ENCODE results near the gene KATNA1. TPM values are rescaled to one million over a fixed set of nuclear protein-coding genes. Genes with fewer than 3 reads are reported as not detected.
"Not testable (repeated sequence)": the region's sequence is repeated elsewhere in the genome, so short reads cannot be mapped to it uniquely, and the experiment has no call there.

KATNA1 gene
- total RNA-seq = 27.0 and 27.2 TPM in 2 replicates

DNA sequence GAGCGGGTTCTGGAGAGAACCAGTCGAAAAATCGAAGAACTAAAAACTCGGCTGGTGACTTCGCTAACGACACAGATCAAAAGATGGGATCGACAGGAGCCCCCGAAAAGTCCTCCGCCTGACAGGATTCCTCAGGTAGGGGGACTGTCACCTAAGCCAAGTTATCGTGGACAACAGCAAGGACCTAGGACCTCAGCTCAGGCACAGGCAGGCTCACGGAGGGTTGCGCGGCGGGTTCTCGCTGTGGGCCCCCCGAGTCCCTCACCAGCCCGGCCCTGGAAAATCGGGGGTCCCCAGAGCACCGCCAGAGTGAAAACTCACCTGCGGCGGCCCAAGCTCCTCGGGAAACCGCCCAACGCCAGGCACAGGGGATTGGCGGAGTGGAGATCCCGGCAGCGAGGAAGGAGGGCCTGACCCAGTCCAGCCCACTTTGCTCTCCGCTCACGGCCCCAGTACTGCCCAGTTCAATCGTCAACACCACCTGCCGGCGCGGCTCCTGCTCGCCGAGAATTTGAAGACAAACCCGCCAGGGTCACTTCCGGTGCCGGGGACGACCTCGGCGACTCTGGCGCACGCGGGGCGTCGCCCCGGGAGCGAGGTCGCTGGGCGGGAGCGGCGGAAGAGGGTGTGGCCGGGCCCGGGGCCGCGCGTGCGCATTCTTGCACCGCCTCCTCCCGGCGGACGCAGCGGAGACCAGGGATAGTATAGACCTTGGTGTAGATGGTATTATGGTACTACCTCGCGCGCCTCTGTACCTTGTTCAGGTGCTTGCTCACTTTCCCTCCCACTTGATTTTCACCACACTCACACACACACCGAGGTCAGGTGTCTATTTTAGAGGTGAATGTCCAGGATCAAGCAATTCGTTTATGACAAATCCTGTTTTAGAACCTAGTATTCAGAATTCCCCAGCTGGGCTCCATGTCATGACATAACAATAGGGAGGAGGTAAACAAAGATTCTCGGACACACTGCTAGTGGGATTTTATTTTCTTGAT lies at the start of gene KATNA1:
Gene KATNA1 (minus strand): TSS at position 567 of the 998 bp plus-strand sequence. CDS start 10,167 bp downstream, outside the sequence.
- DNase-seq (ENCODE audit: low read depth, low spot score) = peak; percentile 10

DNA sequence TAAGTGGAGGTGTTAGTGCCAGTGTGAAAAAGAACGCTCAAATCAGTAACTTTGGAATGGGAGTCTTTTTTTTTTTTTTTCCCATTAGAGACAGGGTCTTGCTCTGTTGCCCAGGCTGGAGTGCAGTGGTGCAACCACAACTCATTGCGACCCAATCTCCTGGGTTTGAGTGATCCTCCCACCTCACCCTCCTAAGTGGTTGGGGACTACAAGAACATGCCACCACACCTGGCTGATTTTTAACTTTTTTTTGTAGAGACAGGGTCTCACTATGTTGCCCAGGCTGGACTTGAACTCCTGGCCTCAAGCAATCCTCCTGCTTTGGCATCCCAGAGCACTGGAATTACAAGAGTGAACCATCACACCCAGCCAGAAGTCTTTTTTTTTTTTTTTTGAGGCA lies 49.7 kb upstream of the KATNA1 start:
- no peak for DNase-seq (ENCODE audit: low read depth, low spot score)

DNA sequence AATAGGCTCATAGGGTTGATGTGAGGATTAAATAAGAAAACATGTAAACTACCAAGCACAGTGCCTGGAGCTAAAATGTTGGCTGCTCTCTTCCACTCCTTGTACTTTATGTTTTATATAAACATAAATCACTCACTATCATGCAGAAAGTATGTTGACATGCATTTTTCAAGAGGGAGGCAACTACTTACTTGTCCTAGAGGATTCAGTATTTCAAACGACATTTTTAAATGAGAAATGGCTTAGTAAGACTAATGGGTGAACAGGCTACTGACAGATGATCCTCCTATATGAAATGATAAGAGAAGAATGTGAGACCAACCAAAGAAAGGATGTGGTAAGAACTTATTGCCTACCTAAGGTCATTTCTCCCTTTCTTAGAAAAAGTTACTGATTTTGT lies 48.4 kb upstream of the KATNA1 start:
- DNase-seq (ENCODE audit: low read depth, low spot score) = no peak

DNA sequence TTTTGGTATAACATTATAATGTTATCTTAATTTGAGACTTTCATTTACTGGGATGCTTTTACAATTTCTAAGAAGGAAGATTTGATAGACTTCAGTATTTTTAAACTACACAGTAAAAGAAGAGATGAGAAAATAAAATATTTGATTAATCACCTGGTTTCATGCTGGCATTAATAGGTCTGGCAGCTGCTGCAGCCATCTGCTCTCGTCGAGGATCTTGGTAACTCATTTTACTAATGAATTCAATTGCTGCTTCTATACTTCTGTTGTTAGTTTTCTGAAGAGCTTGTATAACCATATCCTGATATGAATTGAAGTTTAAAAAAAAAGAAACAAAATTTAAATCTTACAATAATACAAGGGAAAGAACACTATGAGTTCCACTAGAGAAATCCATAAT lies 46.4 kb upstream of the KATNA1 start:
- no peak for DNase-seq (ENCODE audit: low read depth, low spot score)

DNA sequence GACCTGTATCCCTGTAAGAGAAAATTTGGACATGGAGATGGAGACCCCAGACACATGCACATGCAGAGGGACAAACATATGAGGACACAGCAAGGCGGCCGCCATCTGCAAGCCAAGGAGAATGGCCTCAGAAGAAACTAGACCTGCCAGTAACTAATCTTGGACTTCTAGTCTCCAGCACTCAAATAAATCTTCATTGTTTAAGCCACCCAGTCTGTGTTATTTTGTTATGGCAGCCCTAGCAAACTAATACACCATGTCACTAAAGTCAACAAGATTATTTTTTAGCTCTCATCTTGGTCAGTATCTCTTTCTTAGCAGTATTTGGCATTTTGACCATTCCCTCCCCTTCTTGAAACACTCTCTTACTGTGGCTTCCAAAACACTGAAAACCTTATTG lies 42.7 kb upstream of the KATNA1 start:
- no peak for DNase-seq (ENCODE audit: low read depth, low spot score)

DNA sequence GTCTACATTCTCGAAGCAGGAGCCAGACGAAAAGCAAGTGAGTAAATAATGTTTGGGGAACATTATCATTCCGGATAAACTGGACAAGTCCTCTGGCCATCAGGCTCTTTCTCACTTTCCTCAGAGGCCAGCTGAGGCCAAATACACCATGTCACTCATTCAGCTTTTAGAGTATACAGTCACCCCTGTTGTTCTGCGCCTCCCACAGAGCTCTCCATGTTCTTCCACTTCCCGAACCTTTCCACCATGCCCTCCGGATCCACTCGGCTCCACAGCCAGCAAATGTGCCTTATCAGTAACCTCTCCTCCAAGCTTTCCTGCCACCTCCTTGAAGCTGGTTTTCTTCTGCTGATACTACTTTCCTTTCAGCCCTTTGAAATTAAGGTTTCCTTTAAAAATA lies 37.7 kb upstream of the KATNA1 start:
- DNase-seq (ENCODE audit: low read depth, low spot score) = no peak

DNA sequence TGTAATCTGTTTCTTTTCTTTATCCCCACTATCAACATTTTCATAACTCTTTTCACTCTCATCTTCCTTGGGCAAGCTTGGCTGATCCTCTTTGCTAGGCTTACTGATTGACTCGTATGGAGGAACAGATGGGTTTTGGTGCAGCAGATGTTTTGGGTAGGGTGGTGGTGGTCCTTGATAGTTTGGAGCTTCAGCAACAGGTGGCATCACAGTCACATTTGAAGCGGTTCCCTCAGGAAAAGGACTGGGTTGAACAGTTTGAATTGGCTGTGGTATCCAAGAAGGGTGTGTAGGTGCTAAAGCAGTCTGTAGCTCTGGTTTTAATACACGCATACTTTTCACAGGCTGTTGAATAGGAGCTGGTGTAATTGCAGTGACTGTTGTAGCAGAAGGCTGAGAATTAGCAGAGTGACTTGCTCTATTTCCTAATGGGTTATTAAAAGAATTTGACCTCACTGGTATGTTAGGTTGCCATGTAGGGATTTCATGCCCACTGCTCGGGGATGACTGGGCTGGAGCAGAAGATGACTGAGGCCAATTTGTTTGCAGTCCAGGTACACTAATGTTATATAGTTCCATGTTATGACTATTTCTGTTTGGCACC lies 34.8 kb upstream of the KATNA1 start:
- no peak for DNase-seq (ENCODE audit: low read depth, low spot score)

DNA sequence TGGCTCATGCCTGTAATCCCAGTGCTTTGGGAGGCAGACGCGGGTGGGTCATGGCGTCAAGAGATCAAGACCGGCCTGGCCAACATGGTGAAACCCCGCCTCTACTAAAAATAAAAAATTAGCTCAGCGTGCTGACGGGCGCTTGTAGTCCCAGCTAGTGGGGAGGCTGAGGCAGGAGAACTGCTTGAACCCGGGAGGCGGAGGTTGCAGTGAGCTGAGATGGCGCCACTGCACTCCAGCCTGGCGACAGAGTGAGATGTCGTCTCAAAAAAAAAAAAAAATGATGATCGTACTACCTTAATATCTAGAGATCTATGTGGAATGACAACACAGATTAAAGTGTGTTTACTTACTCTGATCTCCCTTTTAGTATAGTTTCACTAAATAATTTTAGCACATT lies 33.3 kb upstream of the KATNA1 start:
- not testable (repeated sequence) for DNase-seq (ENCODE audit: low read depth, low spot score)

DNA sequence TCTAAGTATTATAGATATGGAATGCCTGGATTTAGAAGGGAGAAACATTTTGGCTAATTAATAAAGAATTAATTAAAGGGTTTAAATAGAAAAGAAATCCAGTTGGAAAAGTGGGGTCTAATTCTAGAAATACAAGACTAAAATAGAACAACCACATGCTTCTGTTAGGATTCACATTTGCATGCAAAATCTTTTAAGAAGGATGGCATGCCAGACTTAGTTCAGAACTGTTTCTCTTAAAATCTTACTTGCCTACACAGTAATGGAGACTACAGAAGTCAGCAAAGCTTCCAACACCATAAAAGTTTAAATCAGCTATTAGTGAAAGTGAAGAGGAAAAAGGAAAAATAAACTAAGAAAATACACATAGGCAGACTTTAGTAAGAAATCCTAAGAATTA lies 32.7 kb upstream of the KATNA1 start:
- DNase-seq (ENCODE audit: low read depth, low spot score) = no peak

DNA sequence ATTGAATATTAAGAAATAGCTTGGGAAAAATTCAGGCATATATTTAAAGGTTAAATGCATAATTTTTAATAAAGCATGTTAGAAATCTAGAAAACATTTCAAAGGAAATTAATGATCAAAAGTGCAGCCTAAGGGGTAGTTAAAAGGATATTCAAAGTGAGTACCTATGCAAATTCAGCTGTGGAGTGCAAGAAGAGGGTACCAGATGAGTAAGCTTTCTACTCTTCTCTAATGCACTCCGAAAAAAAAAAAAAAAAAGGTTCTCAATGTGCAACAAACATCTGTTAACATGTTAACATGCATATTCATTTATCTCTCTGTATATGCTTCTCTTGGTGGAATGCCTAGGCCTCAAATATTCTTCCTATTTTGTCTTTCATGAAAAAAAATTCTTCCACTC lies 32.0 kb upstream of the KATNA1 start:
- no peak for DNase-seq (ENCODE audit: low read depth, low spot score)

DNA sequence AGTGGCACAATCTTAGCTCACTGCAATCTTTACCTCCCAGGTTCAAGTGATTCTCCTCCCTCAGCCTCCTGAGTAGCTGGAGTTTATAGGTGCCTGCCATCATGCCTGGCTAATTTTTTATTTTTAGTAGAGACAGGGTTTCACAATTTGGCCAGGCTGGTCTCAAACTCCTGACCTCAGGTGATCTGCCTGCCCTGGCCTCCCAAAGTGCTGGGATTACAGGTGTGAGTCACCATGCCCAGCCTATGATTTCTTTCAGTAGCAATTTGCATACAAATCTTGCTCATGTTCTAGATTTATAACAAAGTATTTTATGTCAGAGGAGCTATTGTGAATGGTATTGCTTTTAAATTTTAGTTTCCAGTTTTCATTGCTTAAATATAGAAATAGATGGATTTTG lies 23.8 kb upstream of the KATNA1 start:
- DNase-seq (ENCODE audit: low read depth, low spot score) = not testable (repeated sequence)

DNA sequence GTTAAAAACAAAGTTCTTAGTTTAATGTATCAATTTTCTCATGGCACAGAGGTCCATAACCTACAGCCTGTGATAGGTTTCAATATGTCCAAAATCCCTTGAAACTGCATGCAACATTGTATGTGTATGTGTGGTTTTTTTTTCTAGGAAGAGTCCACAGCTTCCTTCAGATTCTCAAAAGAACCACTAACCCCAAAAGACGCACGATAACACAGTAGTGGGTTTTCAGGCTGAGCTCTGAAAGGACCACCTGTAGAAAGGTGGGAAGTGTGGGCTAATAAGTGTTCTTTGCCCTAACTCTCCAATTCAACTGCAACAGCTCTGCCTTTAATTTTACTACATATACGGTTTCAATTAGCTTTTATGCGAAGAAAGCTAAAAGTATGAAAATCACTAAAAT lies 11.5 kb upstream of the KATNA1 start:
- no peak for DNase-seq (ENCODE audit: low read depth, low spot score)

DNA sequence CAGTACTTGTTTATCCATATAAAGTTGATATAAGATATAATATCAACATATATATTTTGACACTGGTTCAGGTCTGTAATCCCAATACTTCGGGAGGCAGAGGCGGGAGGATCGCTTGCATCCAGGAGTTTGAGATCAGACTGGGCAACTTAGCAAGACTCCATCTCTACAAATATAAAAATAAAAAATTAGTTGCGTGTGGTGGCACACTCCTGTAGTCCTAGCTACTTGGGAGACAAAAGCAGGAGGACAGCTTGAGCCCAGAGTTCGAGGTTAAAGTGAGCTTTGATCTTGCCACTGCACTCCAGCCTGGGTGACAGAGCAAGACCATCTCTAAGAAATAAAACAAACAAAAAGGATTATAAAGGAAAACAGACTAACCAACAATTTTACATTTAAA lies 8.9 kb upstream of the KATNA1 start:
- no peak for DNase-seq (ENCODE audit: low read depth, low spot score)

DNA sequence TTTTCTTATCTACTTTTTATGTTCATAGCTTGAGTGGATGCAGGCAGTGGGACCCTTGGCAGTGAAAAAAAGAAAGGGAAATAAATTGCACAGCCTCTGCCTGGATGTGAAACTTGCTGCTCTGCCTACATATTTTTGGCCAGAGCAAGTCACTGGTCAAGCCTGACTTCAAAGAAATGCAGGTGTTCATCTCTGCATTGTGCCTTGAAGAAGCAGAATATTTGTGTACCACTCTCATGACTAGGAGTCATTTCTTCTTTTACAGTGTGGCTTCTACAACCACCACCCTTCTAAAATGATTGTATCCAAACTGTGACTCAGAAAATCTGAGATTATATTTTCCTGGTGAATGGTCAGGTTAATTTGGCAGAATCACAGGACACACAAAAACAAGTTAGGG lies 2.5 kb upstream of the KATNA1 start:
- DNase-seq (ENCODE audit: low read depth, low spot score) = no peak

DNA sequence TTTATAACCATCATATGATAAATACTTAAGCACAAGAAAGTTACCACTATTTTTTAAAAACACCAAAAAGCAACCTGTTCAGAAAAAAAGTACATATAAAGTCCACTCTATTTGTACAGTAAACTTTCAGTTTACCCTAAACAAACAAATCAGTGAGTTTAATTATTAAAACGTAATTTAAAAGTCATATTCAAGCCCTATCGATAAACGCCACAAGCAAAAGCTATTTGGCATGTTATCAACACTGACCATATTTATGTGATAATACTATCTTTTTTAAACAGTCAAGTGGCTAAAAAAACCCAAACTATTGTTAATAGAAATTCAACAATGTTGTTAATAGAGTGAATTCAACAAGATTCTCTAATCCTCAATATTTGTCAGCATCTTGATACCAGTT lies 1.9 kb downstream of the KATNA1 start:
- DNase-seq (ENCODE audit: low read depth, low spot score) = no peak

DNA sequence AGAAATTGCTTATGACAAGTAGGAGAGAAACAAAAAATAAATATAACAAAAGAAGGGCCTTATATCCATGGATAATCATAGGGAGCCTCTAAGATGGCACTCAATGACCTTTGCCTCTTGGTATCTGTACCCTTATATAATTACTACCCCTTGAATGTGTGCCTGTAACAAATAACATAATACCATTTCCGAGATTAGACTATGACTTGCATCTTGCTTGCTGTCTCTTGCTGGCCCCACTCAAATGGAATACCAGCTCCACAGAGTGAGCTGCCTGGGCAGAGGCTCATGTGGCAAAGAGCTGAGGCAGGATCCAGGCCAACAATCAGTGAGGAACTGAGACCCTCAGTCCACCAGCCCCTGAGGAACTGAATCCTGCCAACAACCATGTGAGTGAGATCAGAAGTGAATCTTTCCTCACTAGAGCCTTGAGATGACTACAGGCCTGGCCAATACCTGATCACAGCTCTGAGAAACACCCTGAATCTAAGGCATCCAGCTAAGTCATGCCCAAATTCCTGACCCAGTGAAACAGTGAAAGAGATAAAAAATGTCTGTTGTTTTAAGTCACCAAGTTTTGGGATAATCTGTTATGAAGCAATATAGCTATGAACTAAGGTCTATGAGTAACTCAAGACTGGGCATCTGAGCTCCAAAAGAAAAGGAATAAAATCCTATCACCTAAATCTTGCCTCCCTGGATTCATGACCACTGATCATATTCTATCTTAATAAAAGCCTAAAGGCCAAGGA lies 5.5 kb downstream of the KATNA1 start:
- DNase-seq (ENCODE audit: low read depth, low spot score) = no peak

DNA sequence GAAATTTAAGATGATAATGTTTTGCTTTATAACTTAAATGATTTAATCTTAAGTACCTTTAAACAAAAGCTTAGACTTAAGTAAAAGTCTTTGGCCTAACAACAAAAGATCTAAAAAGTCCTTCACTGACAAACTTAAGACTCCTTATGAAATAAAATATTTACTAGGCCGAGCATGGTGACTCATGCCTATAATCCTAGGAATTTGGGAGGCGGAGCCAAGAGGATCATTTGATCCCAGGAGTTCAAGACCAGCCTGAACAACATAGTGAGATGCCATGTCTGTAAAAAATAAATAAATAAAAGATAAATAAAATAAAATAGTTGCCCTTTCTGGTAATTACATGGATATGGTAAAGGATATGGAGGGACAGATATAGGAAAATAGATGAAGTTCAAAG lies 12.4 kb downstream of the KATNA1 start:
- DNase-seq (ENCODE audit: low read depth, low spot score) = no peak

DNA sequence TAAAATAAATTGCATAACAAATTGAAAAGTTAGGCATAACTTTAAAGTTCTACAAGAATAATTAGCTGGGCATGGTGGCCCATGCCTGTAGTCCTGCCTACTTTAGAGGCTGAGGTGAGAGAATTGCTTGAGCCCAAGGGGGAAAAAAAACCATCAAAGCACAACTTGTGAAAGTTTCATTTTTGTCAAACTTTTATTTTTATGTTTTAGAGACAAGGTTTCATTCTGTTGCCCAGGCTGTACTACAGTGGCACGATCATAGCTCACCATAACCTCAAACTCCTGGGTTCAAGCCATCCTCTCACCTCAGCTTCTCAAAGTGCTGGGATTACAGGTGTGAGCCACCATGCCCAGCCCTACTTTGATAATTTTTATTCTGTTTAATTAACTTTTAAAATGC lies 14.2 kb downstream of the KATNA1 start:
- no peak for DNase-seq (ENCODE audit: low read depth, low spot score)

DNA sequence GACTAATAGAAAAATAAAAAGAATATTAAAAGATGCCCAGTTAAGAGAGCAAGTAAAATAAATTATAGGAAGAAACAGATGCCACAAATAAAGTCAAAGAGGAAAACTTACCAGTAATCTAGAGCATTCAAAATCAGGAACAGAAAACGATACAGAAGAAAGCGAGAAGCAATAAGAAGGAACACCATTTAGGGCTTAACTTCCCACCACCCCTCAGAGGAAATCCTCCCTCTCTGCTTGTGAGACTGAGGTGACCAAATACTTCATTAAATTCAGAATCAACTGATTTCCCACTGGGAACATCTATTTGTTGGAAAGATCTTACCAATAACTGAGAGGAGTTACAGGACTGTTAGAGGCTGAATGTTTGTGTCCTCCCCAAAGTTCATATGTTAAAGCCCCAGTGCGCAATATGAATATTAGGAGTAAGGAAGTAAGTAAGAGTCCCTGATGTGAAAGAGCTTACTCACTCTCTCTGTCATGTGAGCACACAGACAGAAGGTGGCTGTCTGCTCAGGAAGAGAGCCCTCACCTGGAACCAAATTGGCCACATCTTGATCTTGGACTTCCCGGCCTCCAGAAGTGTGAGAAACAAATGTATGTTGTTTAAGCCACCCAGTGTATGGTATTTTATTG lies 19.5 kb downstream of the KATNA1 start:
- DNase-seq (ENCODE audit: low read depth, low spot score) = no peak

DNA sequence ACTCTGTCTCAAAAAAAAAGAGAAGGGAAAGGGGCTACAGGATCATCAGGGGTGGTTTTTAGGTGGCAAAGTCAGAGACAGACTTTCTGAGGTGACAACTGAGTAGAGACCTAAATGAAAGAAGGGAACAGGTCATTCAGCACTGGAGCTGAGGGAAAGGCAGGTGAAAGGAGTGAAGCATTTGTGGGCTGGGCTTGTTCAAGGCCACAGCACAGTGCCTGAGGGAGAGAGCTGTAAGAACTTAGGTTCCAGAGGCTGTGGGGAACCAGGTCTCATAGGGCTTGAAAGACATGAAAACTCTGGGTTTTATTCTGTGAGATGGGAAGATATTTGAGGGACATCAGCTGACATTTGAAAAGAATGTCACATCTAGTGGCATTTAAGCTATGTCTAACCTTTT lies 20.8 kb downstream of the KATNA1 start:
- no peak for DNase-seq (ENCODE audit: low read depth, low spot score)

DNA sequence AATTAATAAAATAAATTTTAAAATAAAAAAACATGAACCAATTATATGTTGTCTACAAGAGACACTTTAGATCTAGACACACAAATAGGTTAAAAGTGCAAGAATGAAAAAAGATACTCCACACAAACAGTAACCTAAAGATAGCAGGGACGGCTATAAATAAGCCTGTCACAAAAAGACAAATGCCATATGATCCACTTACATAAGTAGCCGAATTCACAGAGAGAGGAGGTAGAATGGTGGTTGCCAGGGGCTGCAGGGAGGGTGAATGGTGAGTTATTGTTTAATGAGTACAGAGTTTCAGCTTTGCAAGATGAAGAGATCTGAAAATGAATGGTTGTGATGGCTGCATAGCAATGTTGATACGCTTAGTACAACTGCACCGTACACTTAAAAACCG lies 32.7 kb downstream of the KATNA1 start:
- no peak for DNase-seq (ENCODE audit: low read depth, low spot score)

DNA sequence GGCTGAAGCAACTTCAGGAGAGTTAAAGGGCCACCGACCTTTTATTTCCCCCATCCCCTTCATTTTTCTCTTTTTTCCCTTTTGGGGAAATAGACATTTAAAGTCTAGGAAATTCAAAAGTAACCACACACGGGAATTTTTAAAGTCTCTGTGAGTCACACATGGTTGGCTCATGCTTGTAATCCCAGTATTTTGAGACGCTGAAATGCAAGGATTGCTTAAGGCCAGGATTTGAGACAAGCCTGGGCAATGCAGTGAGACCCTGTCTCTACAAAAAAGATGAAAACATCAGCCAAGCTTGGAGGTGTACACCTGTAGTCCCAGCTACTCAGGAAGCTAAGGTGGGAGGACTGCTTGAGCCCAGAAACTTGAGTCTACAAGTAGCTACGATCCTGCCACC lies 34.2 kb downstream of the KATNA1 start:
- DNase-seq (ENCODE audit: low read depth, low spot score) = no peak
